ENCODE measurements around the gene XAF1.
"Not testable (repeated sequence)": the region's sequence is repeated elsewhere in the genome, so short reads cannot be mapped to it uniquely, and the experiment has no call there.

Gene XAF1

DNA sequence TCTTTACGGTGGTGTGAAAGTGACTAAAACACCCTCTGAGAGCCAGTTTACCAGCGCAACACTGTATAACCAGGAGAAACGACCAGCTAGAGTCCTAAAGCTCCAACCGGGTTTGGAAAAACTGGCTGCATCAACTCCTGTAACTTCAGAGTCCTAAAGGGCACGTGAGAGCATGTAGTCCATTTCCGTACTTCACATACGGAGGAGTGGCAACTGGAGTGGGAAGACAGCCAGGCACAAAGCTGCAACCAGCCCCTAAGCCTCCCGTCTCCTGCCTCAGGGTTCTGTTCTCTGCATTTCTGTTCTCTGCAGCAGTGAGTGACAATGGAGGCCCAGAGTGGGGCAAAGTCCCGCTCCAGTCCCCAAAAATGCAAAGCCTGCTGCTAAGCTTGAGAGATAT, 56.4 kb downstream of the XAF1 start:
- ATAC-seq = no peak
- TF ChIP-seq, protein P1, sequence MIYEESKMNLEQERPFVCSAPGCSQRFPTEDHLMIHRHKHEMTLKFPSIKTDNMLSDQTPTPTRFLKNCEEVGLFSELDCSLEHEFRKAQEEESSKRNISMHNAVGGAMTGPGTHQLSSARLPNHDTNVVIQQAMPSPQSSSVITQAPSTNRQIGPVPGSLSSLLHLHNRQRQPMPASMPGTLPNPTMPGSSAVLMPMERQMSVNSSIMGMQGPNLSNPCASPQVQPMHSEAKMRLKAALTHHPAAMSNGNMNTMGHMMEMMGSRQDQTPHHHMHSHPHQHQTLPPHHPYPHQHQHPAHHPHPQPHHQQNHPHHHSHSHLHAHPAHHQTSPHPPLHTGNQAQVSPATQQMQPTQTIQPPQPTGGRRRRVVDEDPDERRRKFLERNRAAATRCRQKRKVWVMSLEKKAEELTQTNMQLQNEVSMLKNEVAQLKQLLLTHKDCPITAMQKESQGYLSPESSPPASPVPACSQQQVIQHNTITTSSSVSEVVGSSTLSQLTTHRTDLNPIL (CRISPR knock-in tag; IDR thresholded peaks at IDR 0.05; ENCODE audit: low read depth) = no peak
- TF ChIP-seq BACH2 (CRISPR knock-in tag; IDR thresholded peaks at IDR 0.05; ENCODE audit: borderline replicate concordance) = no peak
- TF ChIP-seq TCF4 (CRISPR knock-in tag; IDR thresholded peaks at IDR 0.05; ENCODE audit: borderline replicate concordance) = no peak
- TF ChIP-seq CSDC2 (CRISPR knock-in tag; IDR thresholded peaks at IDR 0.05) = no peak
- no peak for TF ChIP-seq ZC3H10 (CRISPR knock-in tag; IDR thresholded peaks at IDR 0.05)
- TF ChIP-seq, protein P2, sequence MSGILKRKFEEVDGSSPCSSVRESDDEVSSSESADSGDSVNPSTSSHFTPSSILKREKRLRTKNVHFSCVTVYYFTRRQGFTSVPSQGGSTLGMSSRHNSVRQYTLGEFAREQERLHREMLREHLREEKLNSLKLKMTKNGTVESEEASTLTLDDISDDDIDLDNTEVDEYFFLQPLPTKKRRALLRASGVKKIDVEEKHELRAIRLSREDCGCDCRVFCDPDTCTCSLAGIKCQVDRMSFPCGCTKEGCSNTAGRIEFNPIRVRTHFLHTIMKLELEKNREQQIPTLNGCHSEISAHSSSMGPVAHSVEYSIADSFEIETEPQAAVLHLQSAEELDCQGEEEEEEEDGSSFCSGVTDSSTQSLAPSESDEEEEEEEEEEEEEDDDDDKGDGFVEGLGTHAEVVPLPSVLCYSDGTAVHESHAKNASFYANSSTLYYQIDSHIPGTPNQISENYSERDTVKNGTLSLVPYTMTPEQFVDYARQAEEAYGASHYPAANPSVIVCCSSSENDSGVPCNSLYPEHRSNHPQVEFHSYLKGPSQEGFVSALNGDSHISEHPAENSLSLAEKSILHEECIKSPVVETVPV (CRISPR knock-in tag; IDR thresholded peaks at IDR 0.05) = no peak
- TF ChIP-seq ZNF70 (CRISPR knock-in tag; IDR thresholded peaks at IDR 0.05) = no peak
- no peak for TF ChIP-seq ESRRG (CRISPR knock-in tag; IDR thresholded peaks at IDR 0.05)
- no peak for TF ChIP-seq ZNF8 (CRISPR knock-in tag; IDR thresholded peaks at IDR 0.05)
- TF ChIP-seq, protein P3, sequence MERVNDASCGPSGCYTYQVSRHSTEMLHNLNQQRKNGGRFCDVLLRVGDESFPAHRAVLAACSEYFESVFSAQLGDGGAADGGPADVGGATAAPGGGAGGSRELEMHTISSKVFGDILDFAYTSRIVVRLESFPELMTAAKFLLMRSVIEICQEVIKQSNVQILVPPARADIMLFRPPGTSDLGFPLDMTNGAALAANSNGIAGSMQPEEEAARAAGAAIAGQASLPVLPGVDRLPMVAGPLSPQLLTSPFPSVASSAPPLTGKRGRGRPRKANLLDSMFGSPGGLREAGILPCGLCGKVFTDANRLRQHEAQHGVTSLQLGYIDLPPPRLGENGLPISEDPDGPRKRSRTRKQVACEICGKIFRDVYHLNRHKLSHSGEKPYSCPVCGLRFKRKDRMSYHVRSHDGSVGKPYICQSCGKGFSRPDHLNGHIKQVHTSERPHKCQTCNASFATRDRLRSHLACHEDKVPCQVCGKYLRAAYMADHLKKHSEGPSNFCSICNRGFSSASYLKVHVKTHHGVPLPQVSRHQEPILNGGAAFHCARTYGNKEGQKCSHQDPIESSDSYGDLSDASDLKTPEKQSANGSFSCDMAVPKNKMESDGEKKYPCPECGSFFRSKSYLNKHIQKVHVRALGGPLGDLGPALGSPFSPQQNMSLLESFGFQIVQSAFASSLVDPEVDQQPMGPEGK (CRISPR knock-in tag; IDR thresholded peaks at IDR 0.05; ENCODE audit: borderline replicate concordance) = no peak
- TF ChIP-seq ZFP30 (CRISPR knock-in tag; IDR thresholded peaks at IDR 0.05) = no peak
- no peak for TF ChIP-seq GLIS3 (CRISPR knock-in tag; IDR thresholded peaks at IDR 0.05)
- TF ChIP-seq, protein P4, sequence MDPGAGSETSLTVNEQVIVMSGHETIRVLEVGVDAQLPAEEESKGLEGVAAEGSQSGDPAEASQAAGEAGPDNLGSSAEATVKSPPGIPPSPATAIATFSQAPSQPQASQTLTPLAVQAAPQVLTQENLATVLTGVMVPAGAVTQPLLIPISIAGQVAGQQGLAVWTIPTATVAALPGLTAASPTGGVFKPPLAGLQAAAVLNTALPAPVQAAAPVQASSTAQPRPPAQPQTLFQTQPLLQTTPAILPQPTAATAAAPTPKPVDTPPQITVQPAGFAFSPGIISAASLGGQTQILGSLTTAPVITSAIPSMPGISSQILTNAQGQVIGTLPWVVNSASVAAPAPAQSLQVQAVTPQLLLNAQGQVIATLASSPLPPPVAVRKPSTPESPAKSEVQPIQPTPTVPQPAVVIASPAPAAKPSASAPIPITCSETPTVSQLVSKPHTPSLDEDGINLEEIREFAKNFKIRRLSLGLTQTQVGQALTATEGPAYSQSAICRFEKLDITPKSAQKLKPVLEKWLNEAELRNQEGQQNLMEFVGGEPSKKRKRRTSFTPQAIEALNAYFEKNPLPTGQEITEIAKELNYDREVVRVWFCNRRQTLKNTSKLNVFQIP (CRISPR knock-in tag; IDR thresholded peaks at IDR 0.05; ENCODE audit: borderline replicate concordance, low read depth) = no peak
- TF ChIP-seq, protein P5, sequence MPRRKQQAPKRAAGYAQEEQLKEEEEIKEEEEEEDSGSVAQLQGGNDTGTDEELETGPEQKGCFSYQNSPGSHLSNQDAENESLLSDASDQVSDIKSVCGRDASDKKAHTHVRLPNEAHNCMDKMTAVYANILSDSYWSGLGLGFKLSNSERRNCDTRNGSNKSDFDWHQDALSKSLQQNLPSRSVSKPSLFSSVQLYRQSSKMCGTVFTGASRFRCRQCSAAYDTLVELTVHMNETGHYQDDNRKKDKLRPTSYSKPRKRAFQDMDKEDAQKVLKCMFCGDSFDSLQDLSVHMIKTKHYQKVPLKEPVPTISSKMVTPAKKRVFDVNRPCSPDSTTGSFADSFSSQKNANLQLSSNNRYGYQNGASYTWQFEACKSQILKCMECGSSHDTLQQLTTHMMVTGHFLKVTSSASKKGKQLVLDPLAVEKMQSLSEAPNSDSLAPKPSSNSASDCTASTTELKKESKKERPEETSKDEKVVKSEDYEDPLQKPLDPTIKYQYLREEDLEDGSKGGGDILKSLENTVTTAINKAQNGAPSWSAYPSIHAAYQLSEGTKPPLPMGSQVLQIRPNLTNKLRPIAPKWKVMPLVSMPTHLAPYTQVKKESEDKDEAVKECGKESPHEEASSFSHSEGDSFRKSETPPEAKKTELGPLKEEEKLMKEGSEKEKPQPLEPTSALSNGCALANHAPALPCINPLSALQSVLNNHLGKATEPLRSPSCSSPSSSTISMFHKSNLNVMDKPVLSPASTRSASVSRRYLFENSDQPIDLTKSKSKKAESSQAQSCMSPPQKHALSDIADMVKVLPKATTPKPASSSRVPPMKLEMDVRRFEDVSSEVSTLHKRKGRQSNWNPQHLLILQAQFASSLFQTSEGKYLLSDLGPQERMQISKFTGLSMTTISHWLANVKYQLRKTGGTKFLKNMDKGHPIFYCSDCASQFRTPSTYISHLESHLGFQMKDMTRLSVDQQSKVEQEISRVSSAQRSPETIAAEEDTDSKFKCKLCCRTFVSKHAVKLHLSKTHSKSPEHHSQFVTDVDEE (CRISPR knock-in tag; IDR thresholded peaks at IDR 0.05) = no peak
- TF ChIP-seq ZNF565 (CRISPR knock-in tag; conservative IDR thresholded peaks at IDR 0.05; ENCODE audit: low read depth) = no peak
- no peak for TF ChIP-seq SNAI2 (CRISPR knock-in tag; IDR thresholded peaks at IDR 0.05)

DNA sequence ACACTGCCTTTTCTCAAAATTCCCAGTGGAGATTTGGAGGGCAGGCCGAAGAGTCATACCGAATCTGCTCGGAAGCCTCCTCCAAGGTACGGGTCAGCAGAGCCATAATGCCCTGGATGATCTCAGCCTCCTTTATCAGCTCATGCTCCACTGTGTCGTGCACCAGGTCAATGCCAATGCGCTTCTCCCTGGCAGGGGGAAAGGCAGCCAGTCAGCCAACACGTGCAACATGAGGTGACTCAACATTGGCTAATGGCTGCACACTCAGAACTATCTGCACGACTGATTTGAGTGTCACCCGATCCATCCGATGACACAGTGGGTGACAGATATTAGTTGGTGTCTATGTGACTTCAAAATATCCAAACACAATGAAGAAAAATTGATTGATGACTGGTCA, 59.9 kb downstream of the XAF1 start:
- TF ChIP-seq, protein P5 (CRISPR knock-in tag; IDR thresholded peaks at IDR 0.05) = no peak
- TF ChIP-seq PPARA (CRISPR knock-in tag; IDR thresholded peaks at IDR 0.05; ENCODE audit: borderline replicate concordance) = no peak
- TF ChIP-seq ZNF565 (CRISPR knock-in tag; conservative IDR thresholded peaks at IDR 0.05; ENCODE audit: low read depth) = no peak
- TF ChIP-seq ZFP3 (CRISPR knock-in tag; IDR thresholded peaks at IDR 0.05) = no peak
- no peak for TF ChIP-seq ESRRG (CRISPR knock-in tag; IDR thresholded peaks at IDR 0.05)
- no peak for TF ChIP-seq BACH2 (CRISPR knock-in tag; IDR thresholded peaks at IDR 0.05; ENCODE audit: borderline replicate concordance)
- TF ChIP-seq, protein P3 (CRISPR knock-in tag; IDR thresholded peaks at IDR 0.05; ENCODE audit: borderline replicate concordance) = no peak
- ATAC-seq = no peak

DNA sequence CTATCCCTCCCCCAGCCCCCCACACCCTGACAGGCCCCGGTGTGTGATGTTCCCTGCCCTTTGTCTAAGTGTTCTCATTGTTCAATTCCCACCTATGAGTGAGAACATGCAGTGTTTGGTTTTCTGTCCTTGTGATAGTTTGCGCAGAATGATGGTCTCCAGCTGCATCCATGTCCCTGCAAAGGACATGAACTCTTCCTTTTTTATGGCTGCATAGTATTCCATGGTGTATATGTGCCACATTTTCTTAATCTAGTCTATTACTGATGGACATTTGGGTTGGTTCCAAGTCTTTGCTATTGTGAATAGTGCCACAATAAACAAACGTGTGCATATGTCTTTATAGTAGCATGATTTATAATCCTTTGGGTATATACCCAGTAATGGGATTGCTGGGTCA, 60.5 kb downstream of the XAF1 start:
- not testable (repeated sequence) for ATAC-seq
